GM18951 (cell line): Measurements from ENCODE around the gene TSEN54.

Experiments used
- POLR2A ChIP-seq: IDR thresholded peaks from 4 replicates; pipeline ENCODE4 v1.6.1; 2011; ENCODE audit warnings: mild to moderate bottlenecking; ENCODE audit not compliant: insufficient read length, insufficient read depth; ENCODE audit errors: extremely low read depth
- in situ Hi-C: fragments of 300-500 bp; cut with MboI; formaldehyde crosslinking; loops from one replicate; pipeline ENCODE4 v1.12.0; 2022; ENCODE audit warnings: low sequenced_read_pairs, mixed read lengths, inconsistent platforms; ENCODE audit not compliant: unreplicated experiment

Gene TSEN54

GRCh38 chr17:75503976-75504346 is 12.4 kb upstream of the TSEN54 start:
- TF ChIP-seq POLR2A, result no peak

GRCh38 chr17:75504347-75505151 is 11.8 kb upstream of the TSEN54 start:
- in situ Hi-C loops, result no loop called here
- no peak for TF ChIP-seq POLR2A

More at GRCh38 chr17:75503976-75504346, 12.4 kb upstream of the TSEN54 start:
- in situ Hi-C loops, result no loop called here

DNA sequence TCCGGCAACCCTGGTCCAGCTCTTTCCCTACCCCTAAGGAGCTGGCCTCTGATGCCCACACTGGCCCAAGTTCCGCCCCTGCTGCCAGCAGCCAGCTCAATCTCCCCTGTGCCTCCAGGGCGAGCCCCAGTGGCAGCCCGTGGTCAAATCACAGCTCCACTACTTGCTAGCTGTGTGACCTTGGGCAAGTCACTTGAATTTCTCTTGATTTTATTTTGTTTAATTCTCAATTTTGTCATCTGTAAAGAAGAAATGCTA is 11.2 kb upstream of the TSEN54 start:
- no peak for TF ChIP-seq POLR2A
- in situ Hi-C loops, result no loop called here

GRCh38 chr17:75505640-75506039 is 10.7 kb upstream of the TSEN54 start:
- TF ChIP-seq POLR2A, result no peak
- in situ Hi-C loops, result no loop called here

- in situ Hi-C loops, result no loop called here
- TF ChIP-seq POLR2A, result no peak
Observed at GRCh38 chr17:75506134-75506533, 10.2 kb upstream of the TSEN54 start.

- in situ Hi-C loops, result no loop called here
- TF ChIP-seq POLR2A, result no peak
Observed at GRCh38 chr17:75506888-75507287, 9.4 kb upstream of the TSEN54 start.

GRCh38 chr17:75507733-75508719 is 8.3 kb upstream of the TSEN54 start:
- TF ChIP-seq POLR2A, result no peak
- in situ Hi-C loops, result no loop called here

DNA sequence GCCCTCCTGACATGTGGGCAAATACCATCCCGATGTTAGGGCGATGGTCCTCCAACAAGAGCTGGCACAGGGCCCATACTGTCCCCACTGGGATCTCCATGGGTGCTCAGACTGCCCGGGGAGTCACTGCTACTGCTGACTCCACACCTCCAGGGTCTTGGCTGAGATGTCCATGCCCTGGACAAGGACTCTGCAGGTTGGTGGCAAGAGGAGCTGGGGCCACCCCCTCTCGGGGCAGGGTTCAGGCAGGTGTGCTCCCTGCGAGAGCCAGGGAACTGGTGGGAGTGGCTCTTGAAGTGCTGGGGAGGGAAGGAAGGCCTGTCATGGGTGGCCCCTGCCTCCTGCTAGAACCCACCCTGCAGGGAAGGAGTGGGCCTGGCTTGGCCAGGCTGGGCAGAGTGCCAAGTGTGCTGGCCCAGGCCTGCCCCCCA is 7.4 kb upstream of the TSEN54 start:
- TF ChIP-seq POLR2A, result no peak
- in situ Hi-C loops, result no loop called here

DNA sequence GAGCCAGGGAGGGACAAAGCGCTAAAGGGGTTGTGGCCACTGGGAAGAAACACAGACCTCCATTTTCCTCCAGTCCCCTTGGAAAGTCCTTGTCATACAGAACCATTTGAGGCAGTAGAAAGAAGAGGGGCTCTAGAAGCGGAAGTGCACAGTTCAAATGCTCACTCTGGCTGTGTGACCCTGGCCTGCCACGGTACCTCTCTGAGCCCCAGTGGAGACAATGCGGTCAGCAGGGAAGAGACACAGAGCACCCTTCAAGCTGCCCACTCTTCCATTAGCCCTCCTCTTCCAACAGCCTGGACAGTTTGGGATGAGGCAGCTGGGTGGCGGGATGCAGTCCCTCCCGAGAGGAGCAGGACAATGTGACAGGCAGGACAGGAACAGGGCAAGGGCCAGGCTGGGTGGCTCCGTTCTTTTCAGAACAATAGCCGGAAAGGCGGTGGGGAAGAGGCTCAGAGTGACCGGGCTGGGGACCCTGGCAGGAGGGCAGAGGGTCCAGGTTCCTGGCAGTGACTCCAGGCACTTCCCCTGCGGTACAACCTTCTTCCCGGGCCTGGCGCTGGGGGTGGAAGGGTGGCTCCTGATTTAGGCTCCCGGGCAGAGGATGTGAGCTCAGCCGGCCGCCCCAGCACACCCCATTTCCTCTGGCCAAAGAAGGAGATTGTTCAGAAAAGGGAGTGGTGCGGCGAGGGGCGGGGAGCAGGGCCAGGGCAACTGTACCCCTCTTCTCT is 6.6 kb upstream of the TSEN54 start:
- in situ Hi-C loops, result no loop called here
- TF ChIP-seq POLR2A, result no peak

GRCh38 chr17:75511270-75511609 is 5.1 kb upstream of the TSEN54 start:
- in situ Hi-C loops, result no loop called here
- no peak for TF ChIP-seq POLR2A

DNA sequence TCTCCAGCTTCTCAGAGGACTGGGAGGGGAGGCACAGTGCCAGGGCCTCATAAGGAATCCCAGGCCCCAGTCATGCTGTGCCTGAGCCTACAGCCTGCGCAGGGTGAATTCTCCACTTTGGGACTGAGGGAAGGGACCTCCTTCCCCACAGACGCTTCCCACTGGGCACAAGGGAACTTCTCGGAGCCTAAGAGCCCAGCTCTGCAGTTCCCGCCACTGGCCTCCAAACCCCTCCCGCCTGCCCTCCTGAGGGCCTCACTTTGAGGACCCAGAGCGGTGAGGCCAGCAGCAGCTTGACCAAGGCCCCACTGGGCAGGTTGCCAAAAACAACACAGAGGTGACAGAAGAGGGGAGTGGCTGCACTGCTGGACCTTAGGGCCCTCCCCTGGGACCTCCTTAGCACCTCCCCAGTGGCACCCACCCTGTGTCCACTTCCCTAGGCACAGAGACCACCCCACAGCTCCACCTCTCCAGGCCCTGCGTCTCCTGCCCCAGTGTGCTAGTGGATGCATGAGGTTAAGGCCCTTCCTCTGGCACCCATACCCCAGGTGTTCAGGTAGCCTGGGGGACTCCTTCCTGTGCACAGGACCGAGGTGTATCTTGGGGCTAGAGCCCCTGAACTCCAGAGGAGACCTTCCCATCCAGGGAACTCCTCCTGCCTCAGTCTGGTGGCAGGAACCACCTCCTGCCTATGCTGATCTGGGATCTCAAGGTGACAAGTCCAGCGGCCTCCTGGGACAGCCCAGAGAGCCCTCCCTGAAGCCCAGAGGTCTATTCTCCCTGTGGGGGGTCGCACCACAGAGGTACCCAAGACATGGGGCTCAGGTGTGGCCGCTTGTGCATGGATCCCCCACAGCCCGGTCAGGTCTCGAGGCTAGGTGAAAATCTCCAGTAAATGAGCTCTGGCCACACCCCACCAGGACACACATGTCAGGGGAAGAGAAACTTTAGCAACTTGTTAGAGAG is 4.4 kb upstream of the TSEN54 start:
- no peak for TF ChIP-seq POLR2A
- in situ Hi-C loops, result no loop called here

- in situ Hi-C loops, result no loop called here
- TF ChIP-seq POLR2A, result no peak
Observed at GRCh38 chr17:75512926-75513640, 3.2 kb upstream of the TSEN54 start.
